ENCODE data around the gene LRRC2. TPM values are rescaled to one million over a fixed set of nuclear protein-coding genes. Genes with fewer than 3 reads are reported as not detected.

The LRRC2 gene
- 10.5 and 18.0 TPM in 2 replicates for total RNA-seq

GRCh38 chr3:46566040-46566641, at the start of gene LRRC2:
Gene LRRC2 (minus strand): TSS chr3:46566302. CDS start chr3:46551591, 14,711 bp downstream.

GRCh38 chr3:46612324-46612723, 46.2 kb upstream of the LRRC2 start, which contains the start of gene FAM240A:
Gene FAM240A (plus strand): TSS chr3:46612525. CDS start chr3:46612684, 159 bp downstream.

GRCh38 chr3:46497556-46498265, 68.4 kb downstream of the LRRC2 start, which contains the start of gene RTP3:
Gene RTP3 (plus strand): TSS chr3:46497976. CDS start chr3:46498063, 87 bp downstream.

Other genes with a start within 250 kb of the LRRC2 start
- not detected in 2 replicates for gene CCR2, start 212.2 kb downstream of the LRRC2 start, total RNA-seq
- gene CCR5, start 195.4 kb downstream of the LRRC2 start, total RNA-seq: under 0.01 TPM in 1 of 2 replicates, not detected in the other
- 6.2 and 8.0 TPM in 2 replicates for gene CCRL2, start 159.0 kb downstream of the LRRC2 start, total RNA-seq
- 0.26 TPM in 1 of 2 replicates, not detected in the other for gene LTF, start 101.4 kb downstream of the LRRC2 start, total RNA-seq
- not detected in 2 replicates for gene RTP3, start 68.3 kb downstream of the LRRC2 start, total RNA-seq
- gene FAM240A, start 46.2 kb upstream of the LRRC2 start, total RNA-seq: 0.65 and 3.0 TPM in 2 replicates
- gene ALS2CL, start 127.4 kb upstream of the LRRC2 start, total RNA-seq: 4.9 and 6.8 TPM in 2 replicates
- gene TMIE, start 135.1 kb upstream of the LRRC2 start, total RNA-seq: 0.26 and 0.32 TPM in 2 replicates
- gene PRSS50, start 151.6 kb upstream of the LRRC2 start, total RNA-seq: under 0.01 TPM in 1 of 2 replicates, not detected in the other

Measured in articular chondrocyte of knee joint (primary cell).